Activated CD8-positive, alpha-beta memory T cell treated with anti-CD3 and anti-CD28 coated beads, Interleukin-2, amount 50 U/mL, for 1 hour (primary cell): ENCODE results near the gene PAGE1.
"Not testable (repeated sequence)": the region's sequence is repeated elsewhere in the genome, so short reads cannot be mapped to it uniquely, and the experiment has no call there.

Experiments used
- DNase-seq: peaks from one replicate; pipeline ENCODE4 v3.0.0-alpha.2; 2020; ENCODE audit errors: extremely low read depth

The PAGE1 gene

GRCh38 chrX:49695276-49696180, at the start of gene PAGE1:
TSS of gene PAGE1 (minus strand) at chrX:49695984. CDS start at chrX:49694770, 1,214 bp downstream.
- DNase-seq = no peak

- DNase-seq = not testable (repeated sequence)
These were observed 45.7 kb upstream of the PAGE1 start for GRCh38 chrX:49741501-49741900.

- no peak for DNase-seq
These were observed 32.1 kb upstream of the PAGE1 start for GRCh38 chrX:49727847-49728246.

GRCh38 chrX:49726966-49727365, 31.2 kb upstream of the PAGE1 start:
- DNase-seq = no peak

- no peak for DNase-seq
These were observed 30.4 kb upstream of the PAGE1 start for GRCh38 chrX:49725923-49726904.

GRCh38 chrX:49725401-49725800, 29.6 kb upstream of the PAGE1 start:
- no peak for DNase-seq

GRCh38 chrX:49720106-49720505, 24.3 kb upstream of the PAGE1 start:
- DNase-seq = not testable (repeated sequence)

GRCh38 chrX:49712577-49712976, 16.8 kb upstream of the PAGE1 start:
- no peak for DNase-seq

- DNase-seq = no peak
These were observed 15.0 kb upstream of the PAGE1 start for GRCh38 chrX:49710744-49711319.

- no peak for DNase-seq
These were observed 9.1 kb upstream of the PAGE1 start for GRCh38 chrX:49704691-49705404.

GRCh38 chrX:49701933-49702332, 6.1 kb upstream of the PAGE1 start:
- no peak for DNase-seq

GRCh38 chrX:49701323-49701722, 5.5 kb upstream of the PAGE1 start:
- DNase-seq = no peak

GRCh38 chrX:49675075-49675719, 20.6 kb downstream of the PAGE1 start:
- DNase-seq = no peak

- no peak for DNase-seq
These were observed 22.4 kb downstream of the PAGE1 start for GRCh38 chrX:49673394-49673793.

GRCh38 chrX:49664824-49665223, 31.0 kb downstream of the PAGE1 start:
- no peak for DNase-seq

GRCh38 chrX:49661881-49662280, 33.9 kb downstream of the PAGE1 start:
- no peak for DNase-seq

- DNase-seq = no peak
These were observed 36.0 kb downstream of the PAGE1 start for GRCh38 chrX:49659771-49660170.

- no peak for DNase-seq
These were observed 39.3 kb downstream of the PAGE1 start for GRCh38 chrX:49656533-49656932.

- DNase-seq = no peak
These were observed 50.7 kb downstream of the PAGE1 start for GRCh38 chrX:49644991-49645637.
